Lower lobe of right lung (tissue), 2 donors: ENCODE measurements around the gene FRMPD4. TPM values are rescaled to one million over a fixed set of nuclear protein-coding genes. Genes with fewer than 3 reads are reported as not detected.

ENCODE experiments used
- ATAC-seq, 2 donors: fragments of 200-7000 bp; cut with Tn5 transposase; one replicate each; pipeline ENCODE4 v1.9.1; 2020 to 2022; ENCODE audit warnings: mild to moderate bottlenecking in 2 of 2, moderate library complexity in 2 of 2
- DNase-seq: peaks from one replicate; pipeline ENCODE4 v3.0.0-alpha.2; 2020
- H3K27ac ChIP-seq: fragments of 200-600 bp; one replicate; pipeline ENCODE4 v1.8.0; 2022
- H3K27me3 ChIP-seq: fragments of 200-600 bp; one replicate; pipeline ENCODE4 v1.8.0; 2022; ENCODE audit warnings: low read depth
- H3K36me3 ChIP-seq: fragments of 200-600 bp; one replicate; pipeline ENCODE4 v1.8.0; 2022; ENCODE audit warnings: mild to moderate bottlenecking
- H3K4me1 ChIP-seq: fragments of 200-600 bp; one replicate; pipeline ENCODE4 v1.8.0; 2022
- H3K4me3 ChIP-seq: fragments of 200-600 bp; one replicate; pipeline ENCODE4 v1.8.0; 2022; ENCODE audit warnings: mild to moderate bottlenecking
- H3K9me3 ChIP-seq: fragments of 200-600 bp; one replicate; pipeline ENCODE4 v1.8.0; 2022
- intact Hi-C: fragments of 100-400 bp; cut with DNase I; formaldehyde crosslinking; loops from one replicate; pipeline ENCODE4 v1.11.0; 2022
- total RNA-seq: library from RNA; stranded (reverse); fragmentation: NEBNext Ultra II Directional; extraction: Animal tissue kit (Norgen Biotek cat#: 25700); gene quantifications from one replicate; pipeline ENCODE4 v1.2.1, GENCODE V29; 2021
- TF ChIP-seq, protein P1 (sequence below): fragments of 200-600 bp; IDR thresholded peaks from one replicate; pipeline ENCODE4 v1.8.0; 2022; ENCODE audit warnings: antibody characterized with exemption, mild to moderate bottlenecking
- donor health status: DM: no; HTN: yes; CAD: no; lungs with severe emphysema.

FRMPD4 gene
- total RNA-seq, 1 donor from 2014 or later = 0.15 TPM

- TF ChIP-seq, protein P1, sequence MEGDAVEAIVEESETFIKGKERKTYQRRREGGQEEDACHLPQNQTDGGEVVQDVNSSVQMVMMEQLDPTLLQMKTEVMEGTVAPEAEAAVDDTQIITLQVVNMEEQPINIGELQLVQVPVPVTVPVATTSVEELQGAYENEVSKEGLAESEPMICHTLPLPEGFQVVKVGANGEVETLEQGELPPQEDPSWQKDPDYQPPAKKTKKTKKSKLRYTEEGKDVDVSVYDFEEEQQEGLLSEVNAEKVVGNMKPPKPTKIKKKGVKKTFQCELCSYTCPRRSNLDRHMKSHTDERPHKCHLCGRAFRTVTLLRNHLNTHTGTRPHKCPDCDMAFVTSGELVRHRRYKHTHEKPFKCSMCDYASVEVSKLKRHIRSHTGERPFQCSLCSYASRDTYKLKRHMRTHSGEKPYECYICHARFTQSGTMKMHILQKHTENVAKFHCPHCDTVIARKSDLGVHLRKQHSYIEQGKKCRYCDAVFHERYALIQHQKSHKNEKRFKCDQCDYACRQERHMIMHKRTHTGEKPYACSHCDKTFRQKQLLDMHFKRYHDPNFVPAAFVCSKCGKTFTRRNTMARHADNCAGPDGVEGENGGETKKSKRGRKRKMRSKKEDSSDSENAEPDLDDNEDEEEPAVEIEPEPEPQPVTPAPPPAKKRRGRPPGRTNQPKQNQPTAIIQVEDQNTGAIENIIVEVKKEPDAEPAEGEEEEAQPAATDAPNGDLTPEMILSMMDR = no peak
- Histone ChIP-seq H3K9me3 (no peaks in the 10 kb centered on the region), H3K4me3 (no peak overlapping the region), H3K27me3 (no peaks in the 10 kb centered on the region), H3K36me3 (no peaks in the 10 kb centered on the region), H3K4me1 (no peaks in the 10 kb centered on the region), H3K27ac (no peak overlapping the region)
- DNase-seq (no peak), ATAC-seq (no peak)
- intact Hi-C loops = no loop called here
Observed at GRCh38 chrX:12581546-12581945, 443.3 kb downstream of the FRMPD4 start.

GRCh38 chrX:12582649-12583048 is 444.4 kb downstream of the FRMPD4 start:
- H3K27me3 ChIP-seq = no peaks in the 10 kb centered on the region
- H3K27ac ChIP-seq = no peak overlapping the region
- ATAC-seq (no peak), DNase-seq (no peak)
- H3K36me3 ChIP-seq = no peaks in the 10 kb centered on the region
- no peak overlapping the region for H3K4me3 ChIP-seq
- TF ChIP-seq, protein P1 = no peak
- H3K4me1 ChIP-seq = no peaks in the 10 kb centered on the region
- intact Hi-C loops = no loop called here
- H3K9me3 ChIP-seq = no peaks in the 10 kb centered on the region

- DNase-seq = no peak
Observed at GRCh38 chrX:12583543-12583942, 445.3 kb downstream of the FRMPD4 start.

DNA sequence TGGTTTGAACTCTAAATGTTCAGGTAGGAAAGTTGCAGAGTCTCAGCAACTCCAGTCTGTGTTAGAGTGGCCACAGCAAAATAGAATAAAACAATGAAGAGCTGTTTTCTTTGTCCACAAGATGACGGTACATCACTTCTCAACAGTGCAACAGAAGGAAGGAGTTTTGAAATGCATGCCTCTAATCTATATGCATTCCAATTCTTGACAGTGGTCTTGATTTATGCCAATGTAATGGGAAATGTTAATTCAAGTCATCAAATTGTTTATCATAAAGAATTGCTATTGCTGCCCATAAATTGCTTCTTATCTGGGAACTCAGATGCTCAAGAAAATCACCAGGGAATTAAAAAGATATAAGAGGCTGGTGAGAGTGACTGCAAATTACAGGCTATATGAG is 457.4 kb downstream of the FRMPD4 start:
- no peak for ATAC-seq
- TF ChIP-seq, protein P1 = no peak
- no peaks in the 10 kb centered on the region for H3K4me1 ChIP-seq
- DNase-seq = no peak
- intact Hi-C loops = no loop called here
- no peaks in the 10 kb centered on the region for H3K36me3 ChIP-seq
- H3K4me3 ChIP-seq = no peak overlapping the region
- H3K9me3 ChIP-seq = no peaks in the 10 kb centered on the region
- H3K27ac ChIP-seq = no peak overlapping the region
- no peaks in the 10 kb centered on the region for H3K27me3 ChIP-seq

More at GRCh38 chrX:12583543-12583942, 445.3 kb downstream of the FRMPD4 start:
- no peaks in the 10 kb centered on the region for H3K27me3 ChIP-seq
- H3K4me3 ChIP-seq = no peak overlapping the region
- intact Hi-C loops = no loop called here
- H3K36me3 ChIP-seq = no peaks in the 10 kb centered on the region
- H3K9me3 ChIP-seq = no peaks in the 10 kb centered on the region
- no peak overlapping the region for H3K27ac ChIP-seq
- no peaks in the 10 kb centered on the region for H3K4me1 ChIP-seq
- TF ChIP-seq, protein P1 = no peak
- no peak for ATAC-seq

DNA sequence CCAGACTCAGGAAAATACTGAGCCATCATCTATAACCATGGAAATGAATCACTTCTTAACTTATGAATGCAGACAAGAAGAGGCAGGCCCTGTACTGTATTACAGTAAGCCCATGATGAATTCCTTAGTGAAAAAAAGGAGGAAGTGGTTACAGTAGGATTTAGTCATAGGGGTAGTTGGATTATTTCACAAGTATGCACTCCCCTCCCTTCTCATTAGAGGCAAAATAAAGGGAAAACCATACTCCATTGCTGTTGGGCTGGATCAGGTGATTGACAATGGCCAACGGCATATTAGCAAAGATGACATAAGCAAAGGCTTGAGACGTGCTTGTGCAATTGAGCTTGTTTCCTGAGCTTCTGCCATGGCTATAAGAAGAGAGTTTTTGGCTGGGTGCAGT is 471.8 kb downstream of the FRMPD4 start:
- TF ChIP-seq, protein P1 = no peak
- DNase-seq = no peak
- Histone ChIP-seq H3K27me3 (no peaks in the 10 kb centered on the region), H3K4me1 (no peaks in the 10 kb centered on the region), H3K36me3 (no peaks in the 10 kb centered on the region), H3K27ac (no peak overlapping the region), H3K4me3 (no peak overlapping the region), H3K9me3 (no peaks in the 10 kb centered on the region)
- intact Hi-C loops = no loop called here
- peak in 1 of 2 donors; percentile 48 for ATAC-seq

GRCh38 chrX:12611471-12611870 is 473.2 kb downstream of the FRMPD4 start:
- Histone ChIP-seq H3K4me1 (no peaks in the 10 kb centered on the region), H3K9me3 (no peaks in the 10 kb centered on the region), H3K36me3 (no peaks in the 10 kb centered on the region), H3K27me3 (no peaks in the 10 kb centered on the region), H3K4me3 (no peak overlapping the region), H3K27ac (no peak overlapping the region)
- no peak for ATAC-seq
- intact Hi-C loops = no loop called here
- TF ChIP-seq, protein P1 = no peak
- no peak for DNase-seq
